ENCODE measurements around the gene BABAM2.
"Not testable (repeated sequence)": the region's sequence is repeated elsewhere in the genome, so short reads cannot be mapped to it uniquely, and the experiment has no call there.

Gene BABAM2

DNA sequence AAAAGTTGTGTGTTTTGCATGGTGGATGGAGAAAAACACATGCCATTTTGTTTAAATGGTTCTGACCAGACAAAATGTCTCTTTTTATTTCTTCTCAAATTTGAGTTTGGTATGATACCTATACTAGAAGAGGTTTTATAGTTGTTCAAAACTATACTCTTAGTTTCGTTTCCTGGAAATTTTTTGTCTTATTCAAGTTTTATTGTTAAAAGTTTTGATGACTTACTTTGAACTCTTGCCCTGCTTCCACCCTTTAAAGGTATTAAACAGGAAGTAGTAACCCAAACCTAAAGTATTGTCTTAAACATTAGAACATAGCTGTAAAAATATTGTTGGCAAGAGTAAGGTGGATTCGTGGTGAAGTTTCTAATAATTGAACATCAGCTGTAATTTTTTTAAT is 98.2 kb downstream of the BABAM2 start:
- DNase-seq: no peak

DNA sequence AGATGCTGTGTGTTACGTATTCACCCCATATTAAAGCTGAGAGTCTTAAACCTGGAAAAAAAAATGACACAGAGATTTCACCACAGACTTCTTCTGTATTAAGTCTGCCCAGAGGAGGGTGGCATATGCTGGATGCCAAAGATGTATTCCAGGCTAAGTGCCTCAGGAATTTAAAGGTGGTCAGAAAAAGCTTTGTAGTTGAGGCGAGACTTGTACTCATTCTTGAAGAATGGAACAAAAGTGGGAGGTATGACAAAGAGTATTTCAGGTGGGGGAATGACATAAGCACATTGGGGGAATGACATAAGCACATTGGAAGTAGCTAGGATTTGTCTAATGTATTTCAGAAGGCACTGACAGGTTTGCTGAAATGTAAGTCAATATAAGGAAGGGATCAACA is 98.6 kb downstream of the BABAM2 start:
- DNase-seq: no peak

DNA sequence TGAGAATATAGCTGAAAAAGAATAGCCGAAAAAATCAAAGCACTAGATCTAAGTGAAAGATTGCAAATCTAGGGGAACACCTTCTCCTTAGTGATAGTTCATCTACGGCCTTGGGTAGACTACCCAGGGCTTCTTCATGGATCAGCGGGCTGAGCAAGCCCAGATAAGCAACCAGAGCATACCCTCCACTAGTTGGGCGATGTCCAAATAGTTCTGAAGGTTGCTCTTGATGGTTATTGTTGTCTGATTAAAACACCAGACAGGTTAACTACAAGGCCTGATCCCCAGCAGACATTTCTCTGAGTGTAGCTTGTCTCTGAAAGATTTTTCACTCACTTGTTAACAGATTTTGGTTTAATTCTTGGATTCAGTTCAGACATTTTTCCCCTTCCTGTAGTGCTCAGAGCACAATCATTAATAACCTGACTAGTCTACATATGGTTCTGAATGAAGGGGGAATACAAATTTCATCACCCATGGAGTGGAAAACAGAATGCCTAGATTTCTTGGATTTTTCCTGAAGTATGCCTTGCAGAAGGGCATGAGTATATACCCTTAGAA is 99.6 kb downstream of the BABAM2 start:
- no peak for DNase-seq

DNA sequence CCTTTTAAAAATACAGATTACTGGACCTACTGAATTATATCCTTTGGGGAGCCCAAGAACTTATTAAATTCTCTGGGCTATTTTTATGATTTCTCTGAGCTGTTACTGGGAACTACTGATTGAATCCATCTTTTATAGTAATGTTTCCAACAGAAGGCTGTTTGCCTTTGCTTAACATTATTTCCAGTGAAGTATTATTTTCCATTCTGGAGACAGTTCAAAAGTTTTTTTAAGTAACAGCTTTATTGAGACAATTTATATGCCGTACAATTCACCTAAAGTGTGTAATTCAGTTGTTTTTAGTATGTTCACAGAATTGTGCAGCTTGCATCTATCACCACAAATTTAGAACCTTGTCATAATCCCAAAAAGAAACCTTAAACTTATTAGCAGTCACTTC is 100.6 kb downstream of the BABAM2 start:
- no peak for DNase-seq

DNA sequence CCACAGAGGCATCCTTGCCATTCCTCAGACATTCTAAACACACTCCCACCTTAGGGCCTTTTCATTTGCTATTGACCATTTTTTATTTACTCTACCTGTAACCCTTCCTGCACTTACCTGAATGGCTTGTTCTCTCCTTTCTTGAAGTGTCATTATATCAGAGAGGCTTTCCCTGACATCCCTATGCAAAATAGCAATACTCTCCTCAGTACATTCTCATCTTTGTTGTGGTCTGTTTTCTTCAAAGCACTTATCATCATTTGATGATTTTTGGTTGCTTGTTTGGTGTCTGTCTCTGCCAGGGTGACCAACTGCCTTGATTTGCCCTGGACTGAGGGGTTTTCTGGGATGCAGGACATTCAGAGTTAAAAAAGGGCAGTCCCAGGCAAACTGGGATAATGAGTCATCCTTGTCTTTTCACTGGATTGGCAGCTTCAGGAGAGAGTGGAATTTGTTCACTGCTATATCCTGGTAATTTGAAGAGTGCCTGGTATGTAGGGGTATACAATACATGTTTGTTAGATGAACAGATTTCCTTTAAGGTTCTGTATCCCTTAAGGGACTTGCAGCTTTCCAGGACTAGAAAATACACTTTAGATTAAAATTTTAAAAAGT is 102.4 kb downstream of the BABAM2 start:
- no peak for DNase-seq

DNA sequence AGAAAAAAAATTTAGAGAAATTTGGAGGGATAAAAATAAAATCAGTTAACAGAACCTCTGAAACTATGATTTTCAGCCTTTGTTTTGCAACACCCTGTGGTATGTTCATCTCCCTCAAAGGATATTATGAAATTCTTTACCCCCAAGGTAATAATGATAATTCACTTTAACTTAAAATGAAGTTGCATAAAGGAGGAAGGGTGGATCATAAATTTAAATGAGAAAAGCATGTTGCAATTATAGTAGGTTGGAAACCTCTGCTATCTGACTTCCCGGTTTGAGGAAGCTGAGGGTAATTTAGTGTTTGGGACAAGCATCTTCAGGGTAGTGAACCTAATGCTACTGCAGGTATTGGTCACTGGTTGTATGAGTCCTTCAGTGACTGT is 102.9 kb downstream of the BABAM2 start:
- DNase-seq: no peak

DNA sequence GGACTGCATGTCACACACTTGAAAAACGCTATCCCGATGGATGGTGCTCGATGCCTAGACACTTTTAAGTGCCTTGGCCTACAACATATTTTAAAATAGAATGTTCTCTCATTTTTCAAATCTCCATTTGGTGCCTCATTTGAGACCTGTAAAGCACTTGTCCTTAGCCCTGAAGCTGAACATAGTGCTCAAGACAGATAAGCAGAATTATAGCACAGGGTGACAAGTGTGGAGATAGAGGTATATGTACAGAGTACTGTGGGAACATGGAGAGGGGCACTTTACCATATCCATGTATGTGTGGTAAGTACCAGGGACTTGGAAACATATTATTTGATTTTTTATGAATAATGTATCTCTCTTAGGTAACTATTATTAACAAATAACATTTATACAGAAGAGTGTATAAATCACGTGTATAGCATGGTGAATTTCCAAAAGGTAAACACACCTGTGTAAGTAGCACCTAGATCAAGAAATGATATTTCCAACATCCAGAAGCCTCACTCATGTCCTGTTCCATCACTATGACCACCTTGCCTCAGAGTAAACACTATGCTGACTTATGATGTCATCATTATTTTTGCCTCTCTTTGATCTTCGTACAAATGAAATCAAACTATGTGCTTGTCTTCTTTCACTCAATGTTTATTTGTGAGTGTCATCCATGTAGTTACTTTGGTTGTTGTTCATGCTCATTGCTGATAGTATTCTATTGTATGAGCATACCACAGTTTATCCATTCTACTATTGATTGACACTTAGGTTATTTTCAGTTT is 103.6 kb downstream of the BABAM2 start:
- no peak for DNase-seq

DNA sequence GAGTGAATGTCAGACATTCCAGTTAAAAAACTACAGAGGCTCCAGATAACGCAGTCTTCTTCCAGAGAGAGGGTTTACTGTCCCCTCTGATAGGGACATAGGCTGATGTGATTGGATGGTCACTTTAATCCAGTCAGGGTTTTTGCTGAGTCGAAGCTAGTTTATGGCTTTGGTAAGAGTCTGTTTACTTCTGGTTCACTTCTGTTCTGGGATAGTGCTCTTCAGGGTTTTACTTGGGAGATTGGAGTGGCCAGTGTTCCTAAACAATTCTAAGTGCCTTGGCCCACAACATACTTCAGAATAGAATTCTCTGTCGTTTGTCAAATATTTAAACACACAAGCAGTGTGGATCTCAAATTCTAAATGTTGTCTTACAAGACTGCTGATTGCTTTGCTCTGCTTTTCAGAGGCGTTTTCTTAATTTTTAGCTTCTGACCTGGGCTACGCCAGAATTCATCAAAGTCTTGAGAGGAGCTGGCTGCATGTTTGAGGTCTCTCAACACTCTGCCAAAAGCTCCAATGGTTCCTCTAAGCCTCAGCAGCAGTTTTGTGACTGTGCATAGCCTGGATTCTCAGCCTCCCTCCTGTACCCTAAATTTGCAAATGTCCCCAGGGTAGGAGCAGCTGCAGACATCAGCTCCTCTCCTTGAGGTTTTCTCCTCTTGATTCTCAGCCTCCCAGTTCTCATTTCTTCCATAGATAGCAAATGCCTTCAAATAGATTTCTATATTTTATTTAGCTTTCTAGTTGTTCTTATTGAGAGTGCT is 105.8 kb downstream of the BABAM2 start:
- DNase-seq: no peak

DNA sequence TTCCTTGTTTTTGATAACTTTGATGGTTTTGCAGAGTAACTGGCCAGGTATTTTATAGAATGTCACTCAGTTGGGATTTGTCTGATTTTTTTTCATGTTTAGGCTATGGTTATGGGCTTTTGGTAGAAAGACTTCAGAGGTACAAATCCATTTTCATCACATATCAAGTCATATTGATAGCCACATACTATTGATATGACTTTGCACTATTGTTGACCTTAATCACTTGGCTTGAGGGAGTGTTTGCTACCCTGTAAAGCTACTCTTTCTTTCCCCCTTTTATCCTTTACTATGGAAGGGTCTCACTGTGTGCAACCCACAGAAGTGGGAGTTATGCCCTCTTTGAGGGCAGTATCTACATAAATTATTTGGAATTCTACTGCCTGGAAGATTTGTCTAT is 109.8 kb downstream of the BABAM2 start:
- no peak for DNase-seq

DNA sequence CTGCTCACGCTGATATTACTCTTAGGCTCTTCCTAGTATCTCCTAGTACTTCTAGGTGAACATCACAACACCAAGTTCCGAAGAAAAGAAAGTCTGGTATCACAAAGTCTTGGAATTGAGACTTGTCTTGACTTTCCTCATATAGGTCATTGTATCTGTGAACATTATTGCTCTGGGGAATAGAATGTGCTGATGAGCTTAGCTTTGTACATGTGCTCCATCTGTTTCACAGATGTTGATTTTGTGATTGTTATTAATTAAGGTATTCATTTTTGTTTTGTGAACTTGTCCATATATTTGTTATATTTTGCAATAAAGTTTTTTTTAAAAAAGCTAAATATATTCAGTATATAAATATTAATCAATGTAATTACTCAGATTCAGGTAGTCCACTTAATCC is 111.7 kb downstream of the BABAM2 start:
- no peak for DNase-seq

DNA sequence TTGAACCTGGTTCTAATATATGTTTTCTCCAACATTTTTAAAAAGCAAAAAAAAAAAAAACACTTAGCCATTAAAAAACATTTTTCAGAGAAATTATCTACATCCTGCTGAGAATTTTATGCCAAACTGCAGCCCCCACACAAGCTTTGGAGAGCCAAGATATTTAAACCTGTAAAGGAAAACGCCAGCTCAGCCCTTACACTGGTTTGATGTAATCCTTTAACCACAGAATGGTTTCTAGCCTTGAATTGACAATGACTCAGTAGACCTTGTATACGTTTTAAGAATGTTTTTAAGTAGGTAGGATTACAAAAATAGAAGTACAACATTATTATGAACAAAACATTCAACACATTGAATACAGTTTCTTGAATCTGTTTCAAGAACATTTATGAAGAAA is 113.6 kb downstream of the BABAM2 start:
- no peak for DNase-seq

DNA sequence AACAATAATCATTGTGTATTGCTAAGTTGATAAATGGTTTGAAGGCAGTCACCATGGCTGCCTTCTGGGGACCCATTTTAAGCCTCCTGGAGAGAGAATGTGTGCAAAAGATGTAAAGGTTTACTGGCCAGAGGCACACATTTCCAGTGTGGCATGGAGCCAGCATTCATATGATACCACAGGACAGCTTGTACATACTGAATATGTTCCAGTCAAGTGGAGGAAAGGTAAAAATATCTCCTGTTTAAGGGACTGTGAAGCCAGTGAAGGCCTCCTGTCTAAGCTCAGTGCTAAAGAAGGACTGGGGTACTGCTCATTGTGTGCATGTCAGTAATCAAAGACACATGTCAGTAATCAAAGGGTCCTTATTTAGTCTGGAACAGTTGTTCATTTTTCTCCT is 119.2 kb downstream of the BABAM2 start:
- no peak for DNase-seq

DNA sequence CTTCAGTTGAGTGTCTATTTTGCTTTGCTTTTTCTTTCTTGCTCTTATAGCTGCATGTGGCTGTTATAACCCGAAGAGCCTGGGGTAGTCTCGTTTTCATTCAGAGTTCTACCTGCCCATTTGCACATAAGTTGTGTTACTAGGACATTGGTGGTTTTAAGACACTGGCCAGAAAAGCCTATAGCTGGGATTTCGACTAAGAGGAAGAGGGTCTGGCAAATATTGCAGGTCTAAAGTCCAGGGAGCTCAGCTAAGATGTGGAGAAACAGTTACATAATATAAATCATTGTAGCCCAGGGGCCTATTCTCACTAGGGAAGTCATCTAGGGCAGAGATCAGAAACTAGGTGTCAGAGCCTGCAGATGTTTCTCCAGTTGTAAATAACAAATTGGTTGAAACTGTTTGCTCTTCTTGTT is 120.8 kb downstream of the BABAM2 start:
- DNase-seq: no peak

DNA sequence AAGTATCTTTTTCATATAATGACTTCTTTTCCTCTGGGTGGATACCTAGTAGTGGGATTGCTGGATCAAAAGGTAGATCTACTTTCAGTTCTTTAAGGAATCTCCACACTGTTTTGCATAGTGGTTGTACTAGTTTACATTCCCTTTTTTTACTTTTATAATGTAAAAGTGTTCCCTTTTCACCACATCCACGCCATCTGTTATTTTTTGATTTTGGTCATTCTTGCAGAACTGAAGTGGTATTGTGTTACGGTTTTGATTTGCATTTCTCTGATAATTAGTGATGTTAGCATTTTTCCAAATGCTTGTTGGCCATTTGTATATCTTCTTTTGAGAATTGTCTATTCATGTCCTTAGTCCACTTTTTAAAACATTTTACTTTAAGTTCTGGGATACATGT is 127.9 kb downstream of the BABAM2 start:
- DNase-seq: not testable (repeated sequence)

DNA sequence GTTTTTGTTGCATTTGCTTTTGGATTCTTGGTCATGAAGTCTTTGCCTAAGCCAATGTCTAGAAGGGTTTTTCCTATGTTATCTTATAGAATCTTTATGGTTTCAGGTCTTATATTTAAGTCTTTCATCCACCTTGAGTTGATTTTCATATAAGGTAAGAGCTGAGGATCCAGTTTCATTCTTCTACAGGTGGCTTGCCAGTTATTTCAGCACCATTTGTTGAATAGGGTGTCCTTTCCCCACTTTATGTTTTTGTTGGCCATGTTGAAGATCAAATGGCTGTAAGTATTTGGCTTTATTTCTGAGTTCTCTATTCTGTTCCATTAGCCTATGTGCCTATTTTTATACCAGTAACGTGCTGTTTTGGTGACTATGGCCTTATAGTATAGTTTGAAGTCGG is 129.0 kb downstream of the BABAM2 start:
- DNase-seq: not testable (repeated sequence)

DNA sequence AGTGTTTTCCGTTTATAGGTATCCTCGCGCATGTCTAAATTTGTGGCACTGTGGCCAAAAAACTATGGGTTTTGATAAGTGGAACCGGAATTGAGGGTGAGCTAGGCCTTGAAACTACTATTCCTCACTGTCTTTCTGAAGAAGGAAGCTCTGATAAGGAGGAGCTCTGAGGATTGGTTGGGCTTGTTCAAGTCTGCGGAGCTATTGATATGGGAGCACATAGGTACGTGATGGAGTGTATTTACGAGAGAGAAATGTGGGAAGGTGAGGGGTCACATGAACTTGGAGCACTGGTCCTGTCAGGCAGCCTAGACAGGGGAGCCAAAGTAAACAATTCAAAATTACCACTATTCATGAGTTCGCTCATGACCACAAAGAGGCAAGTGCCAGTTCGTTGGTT is 131.4 kb downstream of the BABAM2 start:
- DNase-seq: no peak

DNA sequence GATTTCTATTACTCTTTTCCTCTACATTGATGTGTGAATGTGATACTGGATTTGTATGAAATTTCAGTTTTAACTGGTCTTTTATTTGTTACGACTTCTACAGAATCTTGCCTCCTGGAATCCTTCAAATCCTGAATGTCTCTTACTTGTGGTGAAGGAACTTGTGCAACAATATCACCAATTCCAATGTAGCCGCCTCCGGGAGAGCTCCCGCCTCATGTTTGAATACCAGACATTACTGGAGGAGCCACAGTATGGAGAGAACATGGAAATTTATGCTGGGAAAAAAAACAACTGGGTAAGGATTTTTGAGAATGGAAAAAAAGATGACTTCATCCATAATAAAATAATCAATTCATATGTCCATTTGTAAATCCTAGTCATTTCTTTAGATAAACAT is 134.6 kb downstream of the BABAM2 start:
- no peak for DNase-seq

DNA sequence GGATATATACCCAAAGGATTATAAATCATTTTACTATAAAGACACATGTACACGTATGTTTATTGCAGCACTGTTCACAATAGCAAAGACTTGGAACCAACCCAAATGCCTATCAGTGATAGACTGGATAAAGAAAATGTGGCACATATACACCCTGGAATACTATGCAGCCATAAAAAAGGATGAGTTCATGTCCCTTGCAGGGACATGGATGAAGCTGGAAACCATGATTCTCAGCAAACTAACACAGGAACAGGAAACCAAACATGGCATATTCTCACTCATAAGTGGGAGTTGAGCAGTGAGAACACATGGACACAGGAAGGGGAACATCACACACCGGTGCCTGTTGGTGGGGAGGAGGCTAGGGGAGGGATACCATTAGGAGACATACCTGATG is 135.7 kb downstream of the BABAM2 start:
- not testable (repeated sequence) for DNase-seq

DNA sequence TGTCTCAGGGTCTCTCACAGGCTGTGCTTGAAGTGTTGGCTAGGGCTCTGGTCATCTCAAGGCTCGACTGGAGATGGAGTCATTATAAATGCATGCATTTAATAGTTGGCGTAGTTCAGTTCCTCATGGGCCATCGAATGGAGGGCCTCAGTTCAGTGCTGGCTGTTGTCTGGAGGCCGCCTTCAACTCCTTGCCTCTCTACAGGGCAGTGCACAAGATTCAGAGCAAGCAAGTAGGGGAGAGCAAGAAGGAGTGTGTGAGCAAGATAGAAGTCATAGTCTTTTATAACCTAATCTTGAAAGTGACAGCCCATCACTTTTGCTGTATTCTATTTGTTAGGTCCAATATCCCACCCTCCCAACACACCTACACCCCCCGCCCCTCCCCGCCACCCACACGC is 137.5 kb downstream of the BABAM2 start:
- no peak for DNase-seq

DNA sequence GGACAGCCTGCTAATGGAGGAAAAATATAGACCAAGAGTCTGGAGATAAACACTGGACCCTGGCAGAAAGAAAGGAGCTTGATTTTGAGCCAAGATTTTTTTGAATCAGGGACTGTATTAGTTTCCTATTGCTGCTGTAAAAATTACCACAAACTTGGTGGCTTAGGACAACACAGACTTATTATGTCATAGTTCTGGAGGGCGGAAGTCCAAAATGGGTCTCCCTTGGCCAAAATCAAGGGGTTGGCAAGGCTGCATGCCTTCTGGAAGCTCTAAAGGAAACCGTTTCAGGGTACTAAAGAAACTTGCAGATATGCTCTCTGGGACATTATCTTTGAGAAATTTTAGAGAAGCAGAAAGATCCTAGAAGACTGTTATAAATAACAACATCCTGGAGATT is 140.1 kb downstream of the BABAM2 start:
- no peak for DNase-seq

DNA sequence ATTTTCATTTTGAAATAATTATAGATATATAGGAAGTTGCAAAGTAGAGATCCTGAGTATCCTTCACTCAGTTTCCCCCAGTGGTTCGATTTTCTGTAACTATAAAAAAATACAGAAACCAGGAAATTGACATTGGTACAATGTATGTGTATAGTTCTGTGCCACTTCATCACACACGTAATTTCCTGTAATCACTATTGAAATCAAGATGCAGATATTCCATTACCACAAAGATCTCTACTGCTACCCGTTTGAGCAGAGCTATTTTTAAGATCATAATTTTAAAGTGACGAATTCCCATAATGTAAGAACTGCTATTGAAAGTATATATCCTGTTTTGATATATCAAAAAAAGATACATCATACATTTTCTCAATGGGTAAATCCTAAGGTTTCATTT is 142.3 kb downstream of the BABAM2 start:
- no peak for DNase-seq

DNA sequence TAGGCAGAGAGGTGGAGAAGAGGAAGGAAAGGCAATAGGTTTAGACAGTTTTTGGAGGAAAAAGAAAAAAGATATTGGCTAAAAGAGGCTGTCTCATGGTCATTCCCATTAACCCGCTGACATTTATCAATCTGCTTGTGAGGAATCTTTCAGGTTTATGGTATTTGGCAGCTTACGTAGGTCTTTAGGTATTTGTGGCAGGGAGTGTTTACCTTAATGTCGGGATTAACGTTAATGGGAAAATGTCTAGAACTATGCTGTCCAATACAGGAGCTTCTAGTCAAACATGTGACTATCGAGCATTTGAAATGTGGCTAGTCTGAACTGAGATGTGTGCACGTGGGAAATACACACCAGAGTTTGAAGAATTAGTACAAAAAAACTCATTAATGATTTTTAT is 144.2 kb downstream of the BABAM2 start:
- no peak for DNase-seq

DNA sequence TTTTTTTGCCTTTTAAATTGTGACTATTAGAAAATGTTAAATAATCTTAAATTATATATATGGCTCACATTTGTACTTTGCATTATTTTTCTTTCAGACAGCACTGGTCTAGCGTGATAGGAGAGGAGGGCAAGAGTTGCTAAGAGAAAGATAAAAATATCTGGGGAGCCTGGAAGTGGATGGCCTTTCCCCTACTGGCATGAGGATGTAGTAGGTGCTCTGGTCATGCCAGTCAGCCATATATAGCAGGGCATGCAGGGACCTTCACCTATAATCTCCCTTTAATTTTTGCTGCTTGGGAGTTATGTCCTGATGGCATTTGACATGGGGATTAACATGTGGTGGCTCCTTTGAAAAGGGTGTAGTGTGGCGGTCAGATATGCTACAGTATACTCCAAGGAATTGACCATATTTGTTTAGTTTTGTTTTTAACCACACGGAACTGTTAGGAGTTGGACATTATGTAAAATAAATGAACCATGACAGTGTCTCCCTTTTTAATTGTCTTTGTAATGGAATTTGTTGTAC is 144.7 kb downstream of the BABAM2 start:
- no peak for DNase-seq

DNA sequence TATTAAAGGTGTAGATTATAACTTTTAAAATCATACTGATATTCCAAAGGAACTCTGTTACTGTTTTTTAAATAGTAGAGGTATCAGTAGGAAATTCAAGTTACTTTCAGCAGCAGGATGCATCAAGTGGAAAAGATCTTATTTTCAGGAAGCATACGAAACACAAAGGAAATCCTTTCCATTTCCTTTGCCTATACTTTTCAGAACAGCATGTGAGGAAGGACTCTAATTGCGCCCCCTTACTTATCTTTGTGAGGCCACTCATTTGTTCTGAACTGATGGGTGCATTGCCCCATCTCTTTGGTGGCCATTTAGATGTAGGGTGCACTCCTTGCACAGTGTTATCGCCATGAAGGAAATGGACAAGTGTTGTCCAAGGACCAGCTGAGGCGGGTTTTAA is 145.3 kb downstream of the BABAM2 start:
- no peak for DNase-seq
